HuH-7 (cell line): ENCODE results near the gene MT1H.
"Not testable (repeated sequence)": the region's sequence is repeated elsewhere in the genome, so short reads cannot be mapped to it uniquely, and the experiment has no call there.

ENCODE experiments used
- DNase-seq: peaks from one replicate; pipeline ENCODE4 v3.0.0; 2011; ENCODE audit warnings: low spot score

MT1H gene

DNA sequence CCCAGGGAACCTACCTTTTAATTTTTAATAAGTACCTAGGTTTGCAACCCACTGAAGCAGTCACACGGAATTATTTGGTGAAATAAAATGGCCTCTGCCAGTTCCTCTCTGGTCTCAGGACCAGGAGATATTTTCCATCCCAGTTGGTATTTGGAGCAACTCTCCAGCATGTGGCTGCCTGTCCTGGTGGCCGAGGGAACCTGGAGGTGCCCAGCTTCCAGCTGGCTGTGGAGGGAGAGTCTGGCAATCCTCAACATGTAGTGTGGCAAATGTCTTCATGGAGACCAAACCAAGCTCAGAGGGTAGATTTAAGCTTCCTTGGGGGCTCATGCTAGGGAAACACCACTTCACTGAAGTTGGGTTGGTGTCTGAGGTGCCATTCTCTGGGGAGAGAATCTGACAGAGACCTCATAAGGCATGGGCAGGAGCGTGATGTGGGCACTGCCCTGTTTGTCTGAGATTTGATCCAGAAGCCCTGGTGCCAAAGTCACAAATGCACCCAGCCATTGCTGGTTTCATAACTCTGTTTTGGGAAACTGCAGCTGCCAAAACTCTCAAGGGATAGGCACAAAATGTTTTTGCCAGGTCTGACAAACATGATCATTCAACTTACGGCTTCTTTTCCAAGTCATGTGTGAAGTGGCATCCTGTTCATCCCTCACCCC, 15.4 kb downstream of the MT1H start:
- DNase-seq: no peak

DNA sequence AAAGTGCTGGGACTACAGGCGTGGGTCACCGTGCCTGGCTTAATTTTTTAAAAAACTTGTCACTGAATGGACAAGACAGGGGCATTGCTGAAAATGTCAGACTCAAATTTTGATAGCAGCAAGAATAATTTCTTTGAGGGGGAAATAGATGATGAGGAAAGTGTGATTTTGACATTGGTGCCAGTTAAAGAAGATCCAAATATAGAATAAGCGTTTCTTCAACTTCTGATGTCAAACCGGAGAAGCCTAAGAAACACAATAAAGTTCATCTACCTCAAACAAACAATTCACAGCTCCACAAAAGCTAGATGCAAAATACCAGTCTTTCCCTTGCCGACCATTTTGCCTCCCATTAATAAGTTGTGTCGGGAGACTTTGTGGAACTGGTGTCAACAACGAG, 17.1 kb downstream of the MT1H start:
- DNase-seq: no peak

DNA sequence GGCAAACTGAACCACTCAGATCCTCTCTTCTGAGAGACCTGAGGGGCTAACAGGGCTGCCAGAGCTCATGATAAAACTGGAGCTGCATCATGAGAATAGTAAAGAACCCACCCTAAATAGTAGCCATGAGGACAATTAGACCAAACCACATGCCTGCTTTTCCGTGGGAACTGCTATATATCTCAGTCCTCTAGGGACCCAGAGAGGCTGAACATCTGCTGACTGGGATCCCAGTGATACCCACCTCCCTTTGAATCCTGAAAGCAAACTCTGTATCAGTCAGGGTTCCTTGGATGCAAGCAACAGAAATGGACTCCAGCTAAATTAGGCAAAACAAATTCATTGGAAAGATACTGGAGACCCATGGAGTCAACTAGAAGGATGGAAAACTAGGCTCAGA, 19.1 kb downstream of the MT1H start:
- no peak for DNase-seq

DNA sequence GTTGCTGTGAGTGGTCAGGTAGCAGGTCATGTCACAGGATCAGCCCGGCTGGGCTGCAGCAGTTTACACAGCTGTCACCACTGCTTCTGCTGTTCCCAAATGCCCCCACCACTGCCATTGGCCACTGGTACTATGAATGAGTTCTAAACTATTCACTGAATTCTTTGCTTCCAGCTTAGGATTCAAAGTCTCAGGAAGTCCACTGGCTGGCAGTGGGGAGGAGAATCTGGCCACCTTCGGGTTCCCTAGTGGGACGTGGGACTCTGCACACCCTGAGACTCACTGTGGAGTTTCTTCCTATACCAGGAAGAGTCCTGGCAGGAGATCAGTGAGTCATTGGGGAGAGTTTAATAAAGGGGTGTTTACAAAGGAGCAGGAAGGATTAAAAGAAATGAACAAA, 19.6 kb downstream of the MT1H start:
- no peak for DNase-seq

DNA sequence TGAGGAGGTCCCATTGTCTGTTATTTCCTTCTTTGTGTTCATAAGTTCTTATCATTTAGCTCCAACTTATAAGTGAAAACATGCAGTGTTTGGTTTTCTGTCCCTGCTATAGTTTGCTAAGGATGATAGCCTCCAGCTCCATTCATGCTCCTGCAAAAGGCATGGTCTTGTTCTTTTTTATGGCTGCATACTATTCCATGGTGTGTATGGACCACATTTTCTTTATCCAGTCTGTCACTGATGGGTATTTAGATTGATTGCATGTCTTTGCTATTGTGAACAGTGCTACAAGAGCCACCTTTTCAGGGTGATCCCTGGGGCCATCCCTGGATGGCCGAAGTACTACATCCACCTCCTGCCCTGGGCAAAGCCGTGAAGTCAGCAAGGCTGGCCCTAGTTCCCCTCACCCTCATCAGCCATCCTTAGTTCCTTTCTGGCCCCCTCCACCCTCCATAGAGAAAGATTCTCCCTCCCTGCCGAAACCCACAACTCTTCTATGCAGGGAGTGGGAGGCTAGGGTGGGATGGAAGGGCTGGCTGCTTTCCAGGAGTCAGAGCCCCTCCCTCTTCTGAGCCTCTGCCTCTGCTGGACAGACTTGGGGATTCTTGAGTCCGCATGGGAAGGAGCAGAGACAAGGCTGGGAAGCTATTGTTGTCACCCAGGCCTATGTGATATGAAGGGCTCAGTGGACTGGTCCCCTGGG, 21.0 kb downstream of the MT1H start:
- DNase-seq: no peak

DNA sequence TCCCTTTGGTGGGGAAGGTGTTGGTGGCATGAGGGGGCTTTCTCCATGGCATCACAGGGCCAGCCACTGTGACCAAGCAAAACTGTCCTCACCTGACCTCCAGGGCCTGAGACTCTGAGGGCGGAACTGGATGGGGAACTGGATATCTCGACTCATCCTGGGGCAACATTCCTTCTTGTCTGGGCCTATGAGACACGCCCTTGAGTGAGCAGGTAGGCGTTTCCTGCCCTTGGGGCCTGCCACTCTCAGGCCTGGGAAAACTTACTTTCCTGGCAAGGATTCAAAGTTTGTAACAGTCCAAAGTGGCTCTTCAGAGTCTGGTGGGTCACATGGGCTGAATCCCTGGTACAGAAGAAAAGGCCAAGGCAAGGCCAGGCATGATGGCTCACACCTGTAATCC, 22.3 kb downstream of the MT1H start:
- no peak for DNase-seq

DNA sequence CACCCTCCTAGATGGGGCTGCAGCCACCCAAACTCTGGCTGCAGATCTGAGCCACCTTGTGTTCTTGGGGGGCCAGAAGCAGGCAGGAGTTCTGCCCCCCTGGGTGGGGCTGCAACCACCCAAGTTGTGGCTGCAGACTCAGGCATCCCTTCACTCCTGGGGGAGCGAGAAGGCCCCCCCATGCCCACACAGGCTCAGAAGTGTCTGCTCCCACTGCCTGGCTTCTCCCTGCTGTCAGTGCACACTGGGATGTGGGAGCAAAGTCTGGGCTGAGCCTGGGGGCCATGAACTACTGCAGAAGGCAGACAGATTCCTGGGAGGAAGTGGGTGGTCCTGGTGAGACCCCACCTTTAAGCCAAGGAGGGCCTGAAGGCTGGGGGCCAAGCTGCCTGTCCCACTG, 25.6 kb downstream of the MT1H start:
- DNase-seq: no peak

DNA sequence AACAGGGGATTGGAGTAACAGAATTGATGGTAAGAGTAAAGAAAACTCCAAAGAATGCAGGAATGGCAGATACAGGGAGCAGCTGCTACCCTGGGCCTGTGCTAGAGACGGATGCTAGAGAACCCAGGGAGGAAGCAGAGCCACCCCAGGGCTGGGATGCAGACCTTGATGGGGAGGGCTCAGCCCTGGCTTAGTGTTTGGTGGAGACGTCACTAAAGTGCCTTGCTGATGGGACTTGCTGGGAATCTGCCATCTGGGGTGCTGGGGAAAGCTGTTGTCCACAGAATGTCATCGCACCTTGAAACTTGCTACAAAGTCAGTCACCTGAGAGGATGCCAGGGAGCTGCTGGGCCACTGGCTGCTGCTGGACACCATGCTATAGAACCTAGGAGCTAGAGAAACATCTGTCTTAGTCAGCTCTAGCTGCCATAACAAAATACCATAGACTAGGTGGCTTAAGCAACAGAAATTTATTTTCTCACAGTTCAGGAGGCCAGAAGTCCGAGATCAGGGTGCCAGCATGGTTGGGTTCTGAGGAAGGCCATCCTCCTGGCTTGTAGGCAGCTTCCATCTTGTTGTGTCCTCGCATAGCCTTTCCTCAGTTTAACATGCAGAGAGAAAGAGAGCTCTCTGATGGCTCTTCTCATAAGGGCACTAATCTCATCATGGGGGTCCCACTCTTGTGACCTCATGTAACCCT, 28.0 kb downstream of the MT1H start:
- no peak for DNase-seq

DNA sequence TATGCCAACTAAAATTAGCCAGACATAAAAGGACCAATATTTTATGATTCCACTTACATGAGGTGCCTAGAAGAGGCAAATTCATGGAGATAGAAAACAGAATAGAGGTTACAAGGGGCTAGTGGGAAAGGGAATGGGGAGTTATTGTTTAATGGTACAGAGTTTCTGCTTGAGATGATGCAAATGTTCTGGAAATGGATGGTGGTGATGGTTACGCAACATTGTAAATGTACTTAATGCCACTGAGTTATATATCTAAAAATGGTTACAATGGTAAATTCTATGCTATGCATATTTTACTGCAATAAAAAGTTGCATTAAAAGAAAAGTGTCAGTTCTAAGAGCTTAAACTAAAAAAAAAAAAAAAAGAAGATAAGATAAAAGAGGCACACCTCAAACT, 30.6 kb downstream of the MT1H start:
- no peak for DNase-seq

DNA sequence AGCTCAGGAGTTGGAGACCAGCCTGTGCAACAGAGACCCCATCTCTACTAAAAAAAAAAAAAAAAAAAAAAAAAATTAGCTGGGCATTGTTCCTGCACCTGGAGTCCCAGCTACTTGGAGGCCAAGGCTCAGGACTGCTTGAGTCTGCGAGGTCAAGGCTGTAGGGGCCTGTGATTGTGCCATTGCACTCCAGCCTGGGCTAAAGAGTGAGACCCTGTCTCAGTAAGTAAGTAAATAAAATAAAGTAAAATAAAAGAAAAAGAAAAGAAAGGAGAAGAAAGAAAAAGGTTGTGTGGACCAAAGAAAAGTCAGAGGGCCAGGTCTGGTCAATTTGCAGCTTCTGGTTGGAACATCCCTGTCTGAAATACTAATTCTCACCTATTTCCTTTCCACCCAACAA, 31.0 kb downstream of the MT1H start:
- DNase-seq: no peak

DNA sequence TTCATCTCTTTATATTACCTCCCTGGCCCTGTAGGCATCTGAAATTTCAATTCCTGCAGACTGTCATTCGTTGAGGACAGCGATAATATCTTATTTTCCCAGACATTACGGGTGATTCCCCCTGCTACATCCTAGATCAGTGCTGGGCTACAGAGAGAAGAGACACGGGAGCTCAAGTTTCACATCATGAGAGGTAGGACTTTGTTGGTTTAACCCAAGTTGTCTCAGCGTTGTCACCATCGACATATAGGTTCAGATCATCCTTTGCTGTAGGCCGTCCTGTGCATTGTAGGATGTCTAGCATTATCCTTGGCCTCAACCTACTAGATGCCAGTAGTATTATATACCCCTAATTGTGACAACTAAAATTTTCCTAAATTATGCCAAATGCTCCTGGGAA, 31.9 kb downstream of the MT1H start:
- DNase-seq: no peak

DNA sequence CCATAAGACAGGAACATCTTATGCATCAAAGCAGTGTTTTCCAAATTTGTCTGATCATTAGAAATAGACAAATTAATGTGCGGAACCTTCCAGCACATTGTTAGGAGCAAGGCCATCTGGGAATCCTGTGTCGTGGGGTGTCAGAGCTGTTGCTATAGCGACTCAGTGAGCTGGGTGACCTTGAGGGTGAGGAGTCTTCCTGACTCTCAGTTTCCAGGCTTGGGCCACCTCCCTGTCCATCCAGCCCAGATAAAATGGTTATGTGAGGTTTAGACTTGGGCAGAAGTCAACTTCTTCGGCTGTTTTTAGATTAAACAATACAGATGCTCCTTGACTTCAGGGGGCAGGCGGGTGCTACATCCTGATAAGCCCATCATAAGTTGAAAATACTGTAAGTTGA, 33.2 kb downstream of the MT1H start:
- DNase-seq: no peak

DNA sequence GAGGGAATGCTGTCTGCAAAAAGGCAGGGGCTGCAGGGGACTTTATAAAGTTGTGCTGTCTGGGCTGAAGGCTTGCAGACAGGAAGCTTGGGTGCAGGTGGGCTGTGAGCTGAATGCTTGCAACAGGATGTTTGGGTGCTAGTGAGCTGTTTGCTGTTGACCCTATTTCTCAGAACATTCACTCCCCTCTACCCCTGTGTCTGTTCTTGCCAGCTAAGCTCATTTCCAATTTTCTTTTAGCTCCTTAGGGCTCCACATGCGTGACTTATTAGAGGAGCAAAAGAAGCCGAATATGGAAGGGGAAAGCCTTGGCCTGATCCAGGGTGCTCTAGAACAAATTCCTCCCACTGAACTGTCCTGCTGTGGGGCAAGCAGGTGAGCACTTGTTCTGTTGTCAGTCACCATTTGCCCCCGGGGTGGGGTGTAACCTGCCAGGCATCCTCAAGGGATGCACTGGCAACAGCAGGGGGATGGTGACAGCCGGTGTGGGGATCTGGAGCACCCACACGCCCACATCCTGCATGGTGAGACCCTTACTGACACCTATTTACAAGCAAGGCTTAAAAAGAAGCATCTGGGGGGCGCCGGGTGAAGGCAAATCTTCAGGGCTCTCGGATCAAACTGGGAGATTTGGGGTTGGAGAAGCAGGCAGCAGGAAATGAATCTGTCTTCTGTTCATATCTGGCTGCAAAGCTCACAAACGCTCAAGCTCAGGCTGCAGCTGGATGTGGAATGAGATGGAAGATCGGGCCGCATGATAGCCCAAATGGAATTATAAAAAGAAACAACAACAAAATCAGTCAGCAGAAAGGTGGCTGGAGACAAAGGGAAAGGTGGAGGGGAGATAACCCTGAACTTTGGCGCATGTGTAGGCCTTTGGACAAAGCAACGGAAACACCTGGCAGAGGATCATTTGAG, 39.2 kb downstream of the MT1H start:
- DNase-seq: no peak

DNA sequence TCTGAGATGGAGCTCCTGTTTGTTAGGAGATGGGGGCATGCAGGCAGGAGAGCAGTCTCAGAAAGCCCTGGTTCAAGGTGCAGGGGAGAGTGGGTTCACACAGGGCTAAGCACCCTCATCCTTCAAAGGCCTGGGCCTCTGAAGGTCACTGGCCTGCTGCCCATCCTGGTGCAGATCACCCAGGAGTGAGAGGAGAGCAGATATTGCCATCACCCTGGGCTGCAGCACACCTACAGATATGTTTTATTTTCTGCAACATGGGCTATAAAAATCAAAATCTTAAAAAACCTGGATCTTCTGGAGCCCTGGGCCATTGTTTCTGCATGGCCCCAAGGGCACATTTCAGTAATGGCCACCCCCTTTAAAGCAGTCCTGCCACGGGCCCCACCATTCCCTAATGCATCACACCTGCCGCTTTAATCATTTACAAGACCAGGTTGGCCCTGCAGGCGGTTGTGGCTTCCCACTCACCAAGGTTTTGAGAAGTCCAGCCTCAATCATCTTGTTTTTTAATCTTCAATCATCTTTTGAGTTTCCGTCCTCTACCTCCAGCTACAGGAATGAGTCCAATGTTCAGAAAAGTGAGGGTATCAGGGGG, 39.9 kb downstream of the MT1H start:
- DNase-seq: no peak

DNA sequence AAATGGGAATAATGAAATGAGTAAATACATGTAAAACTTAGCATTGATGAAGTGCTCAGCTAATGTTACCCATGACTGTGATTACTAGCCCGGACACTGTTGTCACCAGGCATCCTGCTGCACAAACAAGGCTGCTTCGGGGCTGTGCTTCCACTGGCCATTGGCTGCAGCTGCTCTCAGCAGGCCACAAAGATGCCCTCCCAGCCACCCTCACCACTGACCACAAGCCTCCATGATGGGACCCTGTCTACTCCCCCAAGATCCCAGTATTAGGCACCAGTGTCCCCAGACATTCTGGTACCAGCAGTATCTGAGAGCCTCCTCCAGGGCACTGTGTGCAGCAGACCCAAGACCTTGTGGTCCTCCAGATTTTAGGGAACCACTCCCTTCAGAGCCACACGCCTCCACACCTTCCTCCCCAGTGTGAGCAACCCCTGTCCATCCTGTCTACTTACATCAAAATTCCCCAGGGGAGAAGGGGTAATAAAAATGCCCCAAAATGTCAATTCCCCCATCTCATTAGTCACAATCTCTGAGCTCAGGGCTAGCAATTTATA, 40.6 kb downstream of the MT1H start:
- DNase-seq: no peak

DNA sequence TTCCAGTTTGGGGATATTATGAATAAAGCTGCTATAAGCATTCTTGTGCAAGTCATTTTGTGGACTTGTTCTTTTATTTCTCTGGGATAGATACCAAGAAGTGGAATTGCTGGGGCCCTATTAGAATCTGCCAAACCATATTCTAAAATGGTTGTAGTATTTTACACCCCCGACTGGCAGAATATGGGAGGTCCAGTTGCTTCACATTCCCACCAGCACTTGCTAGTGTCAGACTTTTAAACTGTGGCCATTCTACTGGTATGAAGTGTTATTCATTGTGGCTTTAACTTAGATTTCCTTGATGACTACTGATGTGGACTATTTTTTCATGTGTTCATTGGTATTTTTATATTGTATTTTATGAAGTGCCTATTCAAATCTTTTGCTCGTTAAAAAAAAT, 42.2 kb downstream of the MT1H start:
- DNase-seq: no peak

DNA sequence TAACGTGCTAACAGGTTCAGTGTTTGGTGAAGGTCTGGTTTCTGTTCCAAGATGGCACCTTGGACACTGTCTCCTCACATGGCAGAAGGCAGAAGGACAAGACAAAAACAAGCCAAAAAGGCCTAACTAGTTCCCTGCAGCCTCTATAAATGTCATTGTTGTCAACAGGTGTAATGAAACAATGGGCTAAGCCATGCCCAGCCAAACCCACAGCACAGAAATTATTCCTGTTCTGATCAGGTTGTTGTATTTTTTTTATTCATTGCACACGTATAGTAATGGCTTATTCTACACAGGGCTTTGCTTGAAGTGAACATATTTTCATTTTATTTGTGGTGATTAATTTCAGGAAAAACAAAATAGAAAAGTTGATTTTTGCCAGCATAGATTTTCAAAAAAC, 44.2 kb downstream of the MT1H start:
- DNase-seq: no peak

DNA sequence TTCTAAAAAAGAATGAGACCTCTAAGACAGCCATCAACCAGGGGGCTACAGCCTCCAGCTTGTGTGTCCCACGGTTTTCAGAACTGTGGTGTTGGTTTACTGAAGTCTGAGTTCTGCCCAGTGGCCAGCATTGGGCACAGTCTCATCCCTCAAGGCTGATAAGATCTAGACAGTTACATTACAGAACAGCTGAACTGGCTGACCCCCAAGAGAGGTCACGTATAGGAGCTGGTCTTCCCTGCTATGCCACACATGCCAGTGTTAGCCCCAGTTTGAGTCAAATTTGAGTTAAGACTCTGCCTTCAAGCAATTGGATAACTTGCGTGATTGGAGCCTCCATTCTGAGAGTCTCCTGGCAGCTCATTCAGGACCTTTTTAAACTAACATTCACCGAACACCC, 45.5 kb downstream of the MT1H start:
- DNase-seq: no peak

DNA sequence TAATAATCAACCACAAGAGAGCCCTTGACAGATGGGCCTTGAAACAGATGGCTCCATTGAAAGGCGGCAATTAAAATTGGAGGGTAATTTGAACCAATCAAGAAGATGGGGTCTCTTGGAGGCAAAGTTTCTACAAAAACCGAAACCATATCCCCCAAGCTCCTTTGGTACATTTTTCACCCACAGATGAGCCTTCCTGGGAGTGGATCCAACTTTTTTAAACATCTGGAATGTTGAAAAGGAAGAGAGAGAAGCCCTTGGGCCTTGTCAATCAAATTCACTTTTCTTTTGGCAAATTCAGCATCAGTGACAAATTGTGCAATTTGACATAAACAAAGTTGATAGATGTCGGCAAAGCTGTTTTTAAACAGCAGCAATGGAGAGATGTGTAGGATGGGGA, 47.1 kb downstream of the MT1H start:
- DNase-seq: no peak

DNA sequence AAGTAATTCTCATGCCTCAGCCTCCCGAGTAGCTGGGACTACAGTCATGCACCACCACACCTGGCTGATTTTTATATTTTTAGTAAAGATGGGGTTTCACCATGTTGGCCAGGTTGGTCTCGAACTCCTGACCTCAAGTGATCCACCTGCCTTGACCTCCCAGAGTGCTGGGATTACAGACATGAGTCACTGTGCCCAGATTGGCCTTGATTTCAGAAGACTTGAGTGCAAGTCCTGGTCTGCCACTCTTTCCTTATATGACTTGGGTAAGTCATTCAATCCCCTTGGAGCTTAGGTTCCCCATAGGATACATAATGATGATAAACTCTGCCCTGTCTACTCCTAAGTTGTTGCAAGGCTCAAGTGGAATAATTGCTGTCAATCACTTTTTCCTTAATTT, 47.9 kb downstream of the MT1H start:
- not testable (repeated sequence) for DNase-seq
